Activated CD4-positive, alpha-beta T cell treated with anti-CD3 and anti-CD28 coated beads for 1 hour (primary cell): ENCODE data around the gene SMPDL3A.

Experiments
- DNase-seq: peaks from one replicate; pipeline ENCODE4 v3.0.0-alpha.2; 2020

SMPDL3A gene

GRCh38 chr6:122778302-122778701 lies 10.8 kb upstream of the SMPDL3A start:
- DNase-seq = no peak

GRCh38 chr6:122778985-122779661 lies 9.9 kb upstream of the SMPDL3A start:
- no peak for DNase-seq

GRCh38 chr6:122779667-122780066 lies 9.4 kb upstream of the SMPDL3A start, which contains the start of gene FABP7:
FABP7 (plus strand) TSS chr6:122779716; CDS start chr6:122779795, 79 bp downstream.
- DNase-seq = no peak

GRCh38 chr6:122780114-122780513 lies 8.9 kb upstream of the SMPDL3A start:
- DNase-seq = no peak

- no peak for DNase-seq
These were observed 7.3 kb upstream of the SMPDL3A start for GRCh38 chr6:122781716-122782115.

GRCh38 chr6:122783401-122783800 lies 5.7 kb upstream of the SMPDL3A start:
- DNase-seq = no peak

- DNase-seq = no peak
These were observed 3.2 kb upstream of the SMPDL3A start for GRCh38 chr6:122785891-122786290.

GRCh38 chr6:122787721-122788120 lies 1.3 kb upstream of the SMPDL3A start:
- DNase-seq = no peak

GRCh38 chr6:122788208-122788607 lies 850 bp upstream of the SMPDL3A start:
- DNase-seq = no peak

GRCh38 chr6:122788663-122789181 lies 336 bp upstream of the SMPDL3A start:
- no peak for DNase-seq

GRCh38 chr6:122790028-122790422 lies 967 bp downstream of the SMPDL3A start:
- DNase-seq = no peak

- no peak for DNase-seq
These were observed 1.6 kb downstream of the SMPDL3A start for GRCh38 chr6:122790423-122791309.

GRCh38 chr6:122791310-122791679 lies 2.2 kb downstream of the SMPDL3A start:
- no peak for DNase-seq

- no peak for DNase-seq
These were observed 3.7 kb downstream of the SMPDL3A start for GRCh38 chr6:122792766-122793165.

- no peak for DNase-seq
These were observed 8.5 kb downstream of the SMPDL3A start for GRCh38 chr6:122797537-122797936.

- no peak for DNase-seq
These were observed 9.1 kb downstream of the SMPDL3A start for GRCh38 chr6:122798099-122798641.

GRCh38 chr6:122799140-122799745 lies 10.2 kb downstream of the SMPDL3A start:
- no peak for DNase-seq

GRCh38 chr6:122799916-122800686 lies 11.0 kb downstream of the SMPDL3A start:
- no peak for DNase-seq

- DNase-seq = no peak
These were observed 11.8 kb downstream of the SMPDL3A start for GRCh38 chr6:122800906-122801305.

- DNase-seq = no peak
These were observed 12.3 kb downstream of the SMPDL3A start for GRCh38 chr6:122801397-122801796.

- DNase-seq = no peak
These were observed 14.2 kb downstream of the SMPDL3A start for GRCh38 chr6:122803171-122803661.

- DNase-seq = no peak
These were observed 16.0 kb downstream of the SMPDL3A start for GRCh38 chr6:122804962-122805485.
